Umbilical cord (tissue), 2 donors: ENCODE results near the gene AKT2. TPM values are rescaled to one million over a fixed set of nuclear protein-coding genes. Genes with fewer than 3 reads are reported as not detected.
"Not testable (repeated sequence)": the region's sequence is repeated elsewhere in the genome, so short reads cannot be mapped to it uniquely, and the experiment has no call there.

Experiments
- DNase-seq: peaks from one replicate; pipeline ENCODE4 v3.0.0-alpha.2; 2015; ENCODE audit warnings: low spot score
- total RNA-seq: library from RNA; depleted of rRNA; stranded (reverse); fragments of >200 nt; gene quantifications from one replicate; pipeline ENCODE4 v1.2.3, GENCODE V29; 2014; ENCODE audit warnings: low replicate concordance; ENCODE audit not compliant: insufficient read depth

The AKT2 gene
- total RNA-seq, 1 donor from 2014 or later = 81.6 TPM

DNA sequence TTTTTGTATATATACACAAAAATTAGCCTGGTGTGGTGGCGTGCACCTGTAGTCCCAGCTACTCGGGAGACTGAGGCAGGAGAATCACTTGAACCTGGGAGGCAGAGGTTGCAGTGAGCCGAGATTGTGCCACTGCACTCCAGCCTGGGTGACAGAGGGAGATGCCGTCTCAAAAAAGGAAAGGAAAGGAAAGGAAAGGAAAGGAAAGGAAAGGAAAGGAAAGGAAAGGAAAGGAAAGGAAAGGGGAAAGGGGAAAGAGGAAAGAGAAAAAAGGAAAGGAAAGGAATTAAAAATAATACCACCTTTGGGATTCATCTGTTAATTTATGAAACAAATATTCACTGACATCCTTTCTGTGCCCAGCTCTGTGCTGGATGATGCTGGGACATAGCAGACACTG lies 66.1 kb downstream of the AKT2 start:
- not testable (repeated sequence) for DNase-seq

DNA sequence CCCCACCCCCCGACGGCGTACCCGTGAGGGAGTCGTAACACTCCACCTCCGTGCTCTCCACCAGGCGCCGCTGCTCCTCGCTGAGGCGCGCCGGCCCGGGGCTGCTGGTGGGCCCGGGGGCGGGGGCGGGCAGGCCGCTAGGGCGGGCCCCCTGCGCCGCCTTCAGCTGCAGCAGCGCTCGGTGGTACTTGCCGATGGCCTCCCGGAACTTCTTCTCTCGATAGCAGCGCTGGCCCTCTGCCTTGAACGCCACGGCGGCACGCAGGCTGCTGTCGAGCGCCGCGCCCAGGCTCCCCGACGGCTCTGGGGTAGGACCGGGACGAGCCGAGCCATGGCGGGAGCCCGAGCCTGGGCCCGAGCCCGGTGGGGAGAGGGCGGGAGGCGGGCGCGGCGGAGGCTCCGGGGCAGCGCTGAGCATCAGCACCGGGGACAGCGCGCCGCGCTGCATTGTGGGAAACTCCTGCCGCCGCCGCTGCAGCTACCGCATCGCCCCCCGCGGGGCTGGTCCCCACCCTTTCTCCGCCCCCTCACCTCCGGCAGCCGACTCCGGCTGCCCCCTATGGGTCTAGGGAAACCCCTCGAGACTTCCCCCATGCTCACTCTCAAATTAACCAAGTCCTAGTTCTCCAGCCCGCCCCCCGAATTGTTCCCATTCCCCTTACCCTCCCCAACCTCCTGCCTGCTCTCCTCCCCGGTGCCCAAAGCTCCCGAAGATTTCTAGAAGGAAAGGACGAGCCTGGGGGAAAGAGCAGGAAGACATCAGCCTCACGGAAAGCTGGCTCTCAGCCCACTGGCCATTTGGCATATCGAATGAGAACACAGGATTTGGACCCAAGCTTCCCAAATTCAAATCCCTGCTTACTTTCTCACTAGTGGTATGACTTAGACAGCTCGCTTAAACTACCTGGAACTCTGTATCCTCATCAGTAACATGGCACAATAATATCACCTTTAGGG lies 66.9 kb downstream of the AKT2 start, which contains the start of gene TTC9B:
TTC9B (minus strand) TSS at position 451 of the 957 bp plus-strand sequence; CDS start at position 448, 3 bp downstream.
- no peak for DNase-seq

DNA sequence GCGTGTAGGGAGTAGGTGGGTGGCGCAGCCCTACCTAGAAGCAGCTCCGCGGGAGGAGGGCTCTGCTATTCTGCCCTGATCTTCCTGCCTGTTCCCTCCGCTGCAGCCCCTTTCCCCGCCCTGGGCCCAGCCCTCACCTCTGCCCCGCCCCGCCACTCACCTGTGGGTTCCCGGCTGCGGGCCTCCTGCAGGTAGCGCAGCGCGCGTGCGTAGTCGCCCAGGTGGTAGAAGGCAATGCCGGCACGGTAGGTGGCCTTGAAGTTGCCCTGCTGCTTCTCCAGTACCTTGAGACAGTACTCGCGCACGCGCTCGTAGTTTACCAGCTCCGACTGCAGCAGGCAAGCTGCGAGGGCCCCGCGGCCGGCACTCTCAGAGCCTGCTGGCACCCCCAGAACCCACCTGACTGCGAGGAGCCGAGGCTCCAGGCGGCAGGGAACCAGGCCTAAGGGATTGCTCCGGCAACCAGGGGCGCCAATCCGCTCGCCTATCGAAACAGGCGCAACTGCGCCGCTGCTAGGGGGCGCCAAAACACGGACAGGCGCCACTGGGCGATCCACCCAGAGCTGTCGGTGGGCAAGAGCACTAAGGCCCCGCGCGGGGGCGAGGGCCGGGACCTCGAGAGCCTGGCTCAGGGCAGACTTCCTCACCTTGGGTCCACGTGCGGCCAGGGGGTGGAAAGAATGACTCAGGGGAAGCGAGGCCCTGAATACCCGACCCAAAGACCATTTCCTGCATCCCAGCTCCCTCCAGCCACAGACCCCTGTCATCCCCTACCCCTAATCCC lies 67.9 kb downstream of the AKT2 start:
- no peak for DNase-seq

DNA sequence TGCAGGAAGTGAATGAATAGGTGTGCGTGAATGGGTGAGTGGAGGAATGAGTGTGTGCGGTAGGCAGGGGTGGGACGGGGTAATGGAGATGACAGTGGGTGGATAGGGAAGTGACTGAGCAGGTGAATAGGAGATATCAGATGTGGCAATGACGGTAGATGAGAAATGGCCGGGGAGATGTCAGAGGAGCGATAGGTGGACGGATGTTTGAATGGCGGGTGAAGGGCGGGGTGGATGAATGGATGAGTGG lies 68.4 kb downstream of the AKT2 start:
- no peak for DNase-seq

DNA sequence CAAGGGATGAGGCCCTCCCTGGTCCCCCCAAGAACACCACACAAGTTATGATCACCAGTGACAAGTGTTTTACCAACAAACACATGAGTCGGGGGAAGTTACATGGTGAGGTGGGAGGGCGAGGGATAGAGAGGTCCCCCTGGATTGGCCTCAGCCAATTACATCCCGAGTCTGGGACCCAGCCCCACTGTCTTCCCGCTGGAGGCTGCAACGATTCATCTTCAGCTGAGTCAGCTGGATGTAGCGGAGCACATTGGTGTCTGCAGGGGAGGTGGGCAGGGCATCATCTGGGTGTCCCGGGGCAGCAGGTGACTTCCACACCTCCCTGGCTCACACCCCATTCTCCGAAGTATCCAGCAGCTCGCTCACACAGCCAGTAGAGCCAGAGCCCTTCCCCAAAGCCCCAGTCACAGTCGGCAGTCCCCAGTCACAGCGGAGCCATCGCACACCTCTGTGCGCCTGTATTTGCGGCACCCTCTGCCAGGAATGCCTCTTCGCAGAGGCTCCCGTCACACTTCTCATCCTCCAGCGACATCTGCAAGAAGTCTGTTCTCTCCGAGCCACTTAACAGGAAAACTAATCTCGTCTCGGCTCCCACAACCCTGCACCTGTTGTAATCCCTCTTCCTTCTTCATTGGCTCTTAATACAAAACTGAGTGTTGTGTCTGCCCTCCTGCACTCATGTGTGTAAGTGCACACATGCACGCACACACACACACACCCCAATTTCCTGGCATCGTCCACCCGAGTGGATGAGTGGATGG lies 69.0 kb downstream of the AKT2 start:
- no peak for DNase-seq

DNA sequence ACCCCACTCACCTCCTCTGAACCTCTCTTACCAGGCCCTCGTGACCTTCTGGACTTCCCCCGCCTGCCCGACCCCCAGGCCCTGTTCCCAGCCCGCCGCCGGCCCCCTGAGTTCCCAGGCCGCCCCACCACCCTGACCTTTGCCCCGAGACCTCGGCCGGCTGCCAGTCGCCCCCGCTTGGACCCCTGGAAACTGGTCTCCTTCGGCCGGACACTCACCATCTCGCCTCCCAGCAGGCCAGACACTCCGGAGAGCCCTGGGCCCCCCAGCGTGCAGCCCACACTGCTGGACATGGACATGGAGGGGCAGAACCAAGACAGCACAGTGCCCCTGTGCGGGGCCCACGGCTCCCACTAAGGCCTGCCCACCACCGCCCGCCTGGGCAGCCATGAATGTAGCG lies 70.2 kb downstream of the AKT2 start:
- no peak for DNase-seq

DNA sequence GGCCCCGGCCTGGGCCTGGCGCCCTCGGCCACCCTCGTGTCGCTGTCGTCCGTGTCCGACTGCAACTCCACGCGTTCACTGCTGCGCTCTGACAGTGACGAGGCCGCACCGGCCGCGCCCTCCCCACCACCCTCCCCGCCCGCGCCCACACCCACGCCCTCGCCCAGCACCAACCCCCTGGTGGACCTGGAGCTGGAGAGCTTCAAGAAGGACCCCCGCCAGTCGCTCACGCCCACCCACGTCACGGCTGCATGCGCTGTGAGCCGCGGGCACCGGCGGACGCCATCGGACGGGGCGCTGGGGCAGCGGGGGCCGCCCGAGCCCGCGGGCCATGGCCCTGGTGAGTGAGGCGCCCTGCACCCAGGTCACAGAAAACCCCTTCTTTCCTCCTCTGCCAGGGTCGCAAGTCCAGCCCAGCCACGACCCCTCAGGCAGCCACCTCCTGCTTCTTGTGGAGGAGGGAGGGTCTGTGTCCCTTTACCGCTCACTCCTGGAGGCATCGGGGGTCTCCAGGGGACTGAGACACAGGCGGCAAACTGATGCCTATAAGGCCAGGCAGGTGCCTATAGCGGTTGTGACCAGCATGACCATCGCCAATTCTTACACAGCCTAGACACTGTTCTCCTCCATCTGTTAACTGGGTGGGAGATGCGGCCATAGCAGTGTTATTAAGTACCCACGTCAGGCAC lies 71.1 kb downstream of the AKT2 start:
- DNase-seq = no peak

DNA sequence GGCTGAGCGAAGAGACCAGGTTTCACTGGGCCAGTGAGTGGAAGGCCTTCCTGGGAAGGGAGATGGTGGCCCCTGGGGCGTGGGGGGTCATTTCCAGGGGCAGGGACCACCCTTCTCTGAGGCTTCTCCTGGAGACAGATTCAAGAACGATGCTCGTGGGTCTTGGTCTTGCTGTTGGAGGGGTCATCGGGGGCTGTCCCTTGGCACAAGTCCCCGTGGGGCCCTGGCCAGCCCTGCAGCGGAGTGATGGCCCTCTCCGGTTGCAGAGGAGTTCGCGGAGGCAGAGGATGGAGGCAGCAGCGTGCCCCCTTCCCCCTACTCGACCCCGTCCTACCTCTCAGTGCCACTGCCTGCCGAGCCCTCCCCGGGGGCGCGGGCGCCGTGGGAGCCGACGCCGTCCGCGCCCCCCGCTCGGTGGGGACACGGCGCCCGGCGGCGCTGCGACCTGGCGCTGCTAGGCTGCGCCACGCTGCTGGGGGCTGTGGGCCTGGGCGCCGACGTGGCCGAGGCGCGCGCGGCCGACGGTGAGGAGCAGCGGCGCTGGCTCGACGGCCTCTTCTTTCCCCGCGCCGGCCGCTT lies 71.8 kb downstream of the AKT2 start:
- no peak for DNase-seq

DNA sequence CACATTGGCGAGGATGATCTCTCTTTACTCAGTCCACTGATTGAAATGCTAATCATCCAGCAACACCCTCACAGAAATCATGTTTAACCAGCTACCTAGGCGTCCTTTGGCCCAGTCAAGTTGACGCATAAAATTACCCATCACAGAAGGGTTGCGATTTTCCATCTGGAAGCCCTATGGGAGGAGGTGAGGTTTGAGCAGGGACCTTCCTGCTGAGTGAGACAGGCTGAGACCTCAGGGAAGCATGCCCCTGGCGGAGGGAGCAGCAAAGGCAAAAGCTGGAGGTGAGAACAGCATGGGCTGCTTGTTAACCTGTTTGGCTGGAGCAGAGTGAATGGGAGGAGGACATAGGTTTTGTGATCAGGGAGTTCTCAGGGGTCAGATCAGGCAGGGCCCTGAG lies 74.3 kb downstream of the AKT2 start:
- no peak for DNase-seq

DNA sequence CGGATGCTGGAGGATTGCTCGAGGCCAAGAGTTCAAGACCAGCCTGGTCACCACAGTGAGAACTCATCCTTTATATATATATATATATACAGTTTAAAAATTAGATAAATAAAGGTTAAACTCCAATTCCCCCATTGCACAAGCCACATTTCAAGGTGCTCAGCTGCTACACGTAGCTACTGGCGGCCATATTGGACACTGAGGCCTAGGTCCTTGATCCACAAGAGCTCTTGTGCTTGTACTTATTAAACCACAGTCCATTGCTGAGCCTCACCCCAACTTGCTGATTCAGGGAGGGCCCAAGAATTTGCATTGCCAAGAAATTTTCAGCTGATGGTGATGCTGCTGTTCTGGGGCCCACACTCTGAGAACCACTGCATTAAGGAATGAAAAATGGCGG lies 76.5 kb downstream of the AKT2 start:
- DNase-seq = no peak

DNA sequence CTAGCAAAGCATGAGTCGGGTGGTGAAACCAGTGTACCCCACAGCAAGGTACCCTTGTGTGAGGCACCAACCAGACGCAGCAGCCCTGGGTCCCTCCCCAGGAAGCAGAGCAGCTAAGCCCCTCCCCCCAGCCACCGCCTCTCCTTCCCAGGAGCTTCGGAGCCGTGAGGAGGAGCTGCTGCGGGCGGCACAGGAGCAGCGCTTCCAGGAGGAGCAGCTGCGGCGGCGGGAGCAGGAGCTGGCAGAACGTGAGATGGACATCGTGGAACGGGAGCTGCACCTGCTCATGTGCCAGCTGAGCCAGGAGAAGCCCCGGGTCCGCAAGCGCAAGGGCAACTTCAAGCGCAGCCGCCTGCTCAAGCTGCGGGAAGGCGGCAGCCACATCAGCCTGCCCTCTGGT lies 79.4 kb downstream of the AKT2 start:
- DNase-seq = no peak

DNA sequence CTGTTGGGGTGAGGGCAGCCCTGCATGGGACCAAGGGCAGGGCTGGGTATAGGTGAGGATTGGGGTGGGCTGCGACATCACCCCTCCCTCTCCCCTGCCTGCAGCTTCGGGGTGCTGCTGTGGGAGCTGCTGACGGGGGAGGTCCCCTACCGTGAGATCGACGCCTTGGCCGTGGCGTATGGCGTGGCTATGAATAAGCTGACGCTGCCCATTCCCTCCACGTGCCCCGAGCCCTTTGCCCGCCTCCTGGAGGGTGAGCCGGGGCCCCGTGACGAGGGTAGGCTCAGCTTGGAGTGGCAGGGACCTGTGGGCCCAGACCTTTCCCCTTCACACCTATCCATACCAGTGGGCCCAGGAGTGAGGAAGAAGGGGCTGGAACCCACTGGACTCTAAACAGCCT lies 80.8 kb downstream of the AKT2 start:
- no peak for DNase-seq

DNA sequence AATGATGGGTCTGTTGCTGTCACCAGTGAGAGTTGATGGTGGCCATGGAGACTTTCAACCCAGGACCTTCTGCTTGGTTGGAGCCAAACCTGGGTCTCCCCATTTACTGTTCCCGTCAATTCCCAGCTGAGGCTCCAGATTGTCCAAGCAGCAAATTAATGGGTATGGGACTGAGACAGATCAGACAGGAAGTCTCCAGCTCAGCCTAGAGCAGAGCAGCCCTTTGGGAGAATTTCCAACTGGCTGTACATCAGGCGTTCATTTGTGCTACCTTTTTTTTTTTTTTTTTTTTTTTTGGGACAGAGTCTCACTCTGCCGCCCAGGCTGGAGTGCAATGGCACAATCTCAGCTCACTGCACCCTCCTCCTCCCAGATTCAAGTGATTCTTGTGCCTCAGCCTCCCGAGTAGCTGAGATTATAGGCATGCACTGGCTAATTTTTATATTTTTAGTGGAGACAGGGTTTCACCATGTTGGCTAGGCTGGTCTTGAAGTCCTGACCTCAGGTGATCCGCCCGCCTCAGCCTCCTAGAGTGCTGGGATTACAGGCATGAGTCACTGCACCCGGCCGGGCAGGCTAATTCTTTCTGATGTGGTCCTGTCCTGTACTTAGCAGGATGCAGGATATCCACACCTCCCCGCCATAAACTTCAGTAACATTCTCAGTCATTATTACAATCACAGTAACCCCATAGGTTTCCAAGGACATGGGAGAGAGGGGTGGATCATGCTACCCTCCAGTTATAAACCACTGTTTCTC lies 84.6 kb downstream of the AKT2 start:
- no peak for DNase-seq

DNA sequence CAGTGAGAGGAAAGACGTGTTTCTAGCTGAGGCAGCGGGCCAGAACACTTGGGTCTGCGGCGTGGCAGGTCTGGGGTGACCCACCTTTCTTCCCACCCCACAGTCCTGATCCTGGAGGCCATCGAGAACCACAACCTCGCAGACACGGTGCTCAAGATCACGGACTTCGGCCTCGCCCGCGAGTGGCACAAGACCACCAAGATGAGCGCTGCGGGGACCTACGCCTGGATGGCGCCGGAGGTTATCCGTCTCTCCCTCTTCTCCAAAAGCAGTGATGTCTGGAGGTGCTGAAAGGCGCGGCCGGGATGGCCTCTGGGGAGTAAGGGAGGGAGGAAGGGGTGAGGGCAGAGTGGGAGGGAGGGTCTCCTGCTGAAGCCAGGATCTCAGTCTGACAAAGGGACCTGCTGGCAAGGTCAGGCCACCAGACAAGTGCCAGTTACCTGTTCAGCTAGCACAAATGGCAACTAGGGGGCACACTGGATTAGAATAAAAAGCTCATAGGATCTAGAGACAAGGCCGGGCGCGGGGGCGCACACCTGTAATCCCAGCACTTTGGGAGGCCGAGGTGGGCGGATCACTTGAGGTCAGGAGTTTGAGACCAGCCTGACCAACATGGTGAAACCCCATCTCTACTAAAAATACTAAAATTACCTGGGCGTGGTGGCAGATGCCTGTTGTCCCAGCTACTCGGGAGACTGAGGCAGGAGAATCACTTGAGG lies 86.7 kb downstream of the AKT2 start:
- no peak for DNase-seq

DNA sequence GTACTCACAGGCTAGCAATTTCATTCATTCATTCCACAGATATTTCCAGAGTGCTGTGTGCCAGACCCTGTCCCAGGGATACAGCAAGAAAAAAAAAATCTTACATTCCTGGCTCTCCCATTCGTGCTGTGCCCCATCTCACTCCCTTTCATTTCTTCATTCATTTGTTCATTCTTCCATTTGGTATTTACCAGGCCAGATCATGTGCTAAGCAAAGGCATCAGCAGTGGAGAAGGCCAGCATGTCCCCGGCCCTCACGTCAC lies 91.6 kb downstream of the AKT2 start:
- DNase-seq = no peak

DNA sequence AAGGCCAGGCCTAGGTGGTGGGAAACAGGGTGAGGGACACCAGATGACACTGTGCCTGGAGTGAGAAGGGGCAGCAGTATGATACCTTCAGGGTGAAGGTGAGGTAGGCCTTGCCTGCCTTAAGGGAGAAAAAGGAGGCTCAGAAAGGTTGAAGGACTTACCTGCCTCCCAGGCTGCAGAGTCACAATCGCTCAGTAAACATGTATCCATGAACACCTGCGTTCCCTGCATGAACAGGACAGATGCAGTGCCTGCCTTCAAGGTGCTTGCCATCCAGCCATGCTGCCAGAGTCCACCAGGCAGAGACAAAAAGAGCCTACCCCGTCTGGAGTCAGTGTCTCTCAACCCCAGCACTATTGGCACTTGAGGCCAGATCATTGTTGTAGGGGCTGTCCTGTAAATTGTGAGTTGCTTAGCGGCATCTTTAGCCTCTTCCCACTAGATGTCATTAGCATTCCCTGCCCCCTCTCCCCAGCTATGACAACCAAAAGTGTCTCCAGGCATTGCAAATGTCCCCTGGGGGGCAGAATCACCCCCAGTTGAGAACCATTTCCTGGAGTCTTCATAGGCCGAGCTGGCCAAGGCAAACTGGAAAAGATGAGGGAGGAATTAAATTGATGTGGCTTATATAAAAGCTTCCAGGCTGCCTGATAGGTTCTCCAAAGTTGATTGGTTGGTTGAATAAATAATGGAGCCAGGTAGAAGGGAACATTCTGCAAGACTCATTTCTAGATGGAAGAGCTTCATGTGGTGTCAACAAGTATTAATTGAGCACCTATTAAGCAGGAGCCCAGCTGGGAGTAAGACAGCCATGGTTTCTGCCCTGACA lies 92.2 kb downstream of the AKT2 start:
- DNase-seq = no peak

DNA sequence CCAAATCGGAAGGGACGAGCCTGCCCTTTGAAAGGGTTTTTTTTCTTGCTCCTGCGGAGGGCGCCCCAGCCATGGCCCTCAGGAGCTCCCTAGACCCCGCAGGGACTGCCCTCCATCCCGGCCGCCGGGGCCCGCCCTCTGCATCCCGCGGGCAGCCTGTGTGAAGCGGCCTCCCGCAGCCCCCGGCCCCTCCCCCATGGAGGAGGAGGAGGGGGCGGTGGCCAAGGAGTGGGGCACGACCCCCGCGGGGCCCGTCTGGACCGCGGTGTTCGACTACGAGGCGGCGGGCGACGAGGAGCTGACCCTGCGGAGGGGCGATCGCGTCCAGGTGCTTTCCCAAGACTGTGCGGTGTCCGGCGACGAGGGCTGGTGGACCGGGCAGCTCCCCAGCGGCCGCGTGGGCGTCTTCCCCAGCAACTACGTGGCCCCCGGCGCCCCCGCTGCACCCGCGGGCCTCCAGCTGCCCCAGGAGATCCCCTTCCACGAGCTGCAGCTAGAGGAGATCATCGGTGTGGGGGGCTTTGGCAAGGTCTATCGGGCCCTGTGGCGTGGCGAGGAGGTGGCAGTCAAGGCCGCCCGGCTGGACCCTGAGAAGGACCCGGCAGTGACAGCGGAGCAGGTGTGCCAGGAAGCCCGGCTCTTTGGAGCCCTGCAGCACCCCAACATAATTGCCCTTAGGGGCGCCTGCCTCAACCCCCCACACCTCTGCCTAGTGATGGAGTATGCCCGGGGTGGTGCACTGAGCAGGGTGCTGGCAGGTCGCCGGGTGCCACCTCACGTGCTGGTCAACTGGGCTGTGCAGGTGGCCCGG lies 93.1 kb downstream of the AKT2 start:
- peak; percentile 28 for DNase-seq
